GM21515 (cell line): ENCODE data around the gene CACNB4.
A peak's percentile ranks its signal among the peaks of the same experiment; 100 is the strongest.

ENCODE experiments used
- ATAC-seq: cut with Tn5 transposase; IDR thresholded peaks from one replicate; pipeline ENCODE4 v1.9.1; 2021; ENCODE audit not compliant: unreplicated experiment

CACNB4 gene

DNA sequence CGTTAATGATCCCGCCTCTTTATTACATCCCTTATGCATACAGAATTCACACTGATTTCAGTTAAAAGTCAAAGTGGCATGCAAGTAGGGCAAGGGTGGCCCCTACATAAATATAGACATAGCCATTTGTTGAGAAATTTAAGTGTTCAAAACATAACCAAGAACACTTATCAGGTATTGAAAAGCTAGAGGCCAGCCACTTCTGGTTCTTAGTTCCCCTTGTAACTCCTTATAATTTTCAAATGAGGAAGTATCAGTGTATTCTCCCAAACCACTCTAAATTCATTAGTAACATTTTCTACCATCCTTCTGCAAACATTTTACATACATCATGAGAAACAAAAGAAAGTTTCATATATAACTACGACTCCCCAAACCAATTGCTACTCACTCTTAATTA lies 264.9 kb downstream of the CACNB4 start:
- ATAC-seq: peak; percentile 69

DNA sequence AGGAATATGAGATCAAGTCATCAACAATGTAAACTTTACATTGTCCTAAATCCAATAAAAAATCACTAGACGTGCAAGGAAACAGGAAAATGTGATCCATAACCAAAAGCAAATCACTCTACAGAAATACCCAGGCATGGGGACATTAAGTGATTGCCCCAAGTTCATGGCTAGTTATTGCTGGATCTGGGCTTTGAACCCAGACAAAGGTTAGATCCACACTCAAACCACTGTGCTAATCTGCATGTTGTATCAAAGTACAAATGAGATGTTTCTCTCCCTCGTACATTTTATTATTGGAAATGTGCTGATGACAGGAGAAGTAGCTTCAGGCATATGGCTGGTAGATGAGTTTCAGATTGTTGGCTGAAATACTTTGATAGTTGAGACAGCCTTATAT lies 267.9 kb downstream of the CACNB4 start:
- no peak for ATAC-seq

DNA sequence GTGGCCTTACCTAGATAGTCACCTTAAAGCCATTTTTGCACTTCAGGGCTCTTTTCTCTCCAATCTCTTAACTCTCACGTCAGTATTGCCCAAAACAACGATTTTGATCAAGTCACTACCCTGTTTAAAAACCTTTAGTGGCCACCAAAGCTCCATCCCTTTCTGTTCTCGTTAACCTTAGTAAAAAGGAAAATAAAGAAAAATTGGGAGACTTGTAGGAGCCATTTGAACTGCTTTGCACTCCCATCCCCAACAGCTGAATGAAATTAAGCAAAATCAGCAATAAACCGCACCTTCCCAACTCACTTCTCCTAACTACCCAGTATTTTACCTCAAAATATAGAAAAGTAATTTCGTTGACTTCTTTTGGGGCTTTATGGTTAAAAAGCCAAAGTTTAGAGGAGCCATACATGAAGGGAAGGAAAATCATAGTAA lies 269.9 kb downstream of the CACNB4 start:
- no peak for ATAC-seq

GRCh38 chr2:151828143-151828889 lies 270.5 kb downstream of the CACNB4 start, which contains the start of gene ARL5A:
ARL5A (minus strand) TSS chr2:151828421; CDS start chr2:151828176, 245 bp downstream.
- ATAC-seq: peak; percentile 96

DNA sequence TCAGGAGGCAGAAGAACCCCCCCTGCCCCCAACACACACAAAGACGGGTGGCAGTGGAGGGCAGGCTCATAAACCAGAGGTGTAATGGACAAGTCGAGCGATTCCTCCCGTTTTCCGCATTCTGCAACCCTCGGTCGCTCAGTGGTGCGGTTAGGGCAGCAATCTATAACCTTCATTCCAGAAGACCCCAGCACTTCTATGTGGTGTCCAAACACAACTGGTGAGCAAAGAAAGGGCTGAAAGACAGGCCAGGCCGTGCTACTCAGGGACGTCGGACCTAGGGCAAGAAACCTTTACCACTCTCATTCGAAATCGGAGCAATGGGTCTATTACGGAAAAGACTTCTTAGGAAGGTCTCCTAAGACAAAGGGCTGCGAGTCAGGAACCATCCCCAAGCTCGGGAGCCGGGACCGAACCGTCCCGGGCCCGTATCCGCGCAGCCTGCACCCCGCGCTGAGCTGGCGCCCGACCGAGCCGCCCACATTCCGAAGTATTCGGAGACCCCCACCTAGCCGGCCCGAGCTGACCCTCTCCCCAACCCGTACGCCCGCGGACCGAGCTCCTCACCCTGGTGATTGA lies 271.2 kb downstream of the CACNB4 start:
- peak; percentile 20 for ATAC-seq

DNA sequence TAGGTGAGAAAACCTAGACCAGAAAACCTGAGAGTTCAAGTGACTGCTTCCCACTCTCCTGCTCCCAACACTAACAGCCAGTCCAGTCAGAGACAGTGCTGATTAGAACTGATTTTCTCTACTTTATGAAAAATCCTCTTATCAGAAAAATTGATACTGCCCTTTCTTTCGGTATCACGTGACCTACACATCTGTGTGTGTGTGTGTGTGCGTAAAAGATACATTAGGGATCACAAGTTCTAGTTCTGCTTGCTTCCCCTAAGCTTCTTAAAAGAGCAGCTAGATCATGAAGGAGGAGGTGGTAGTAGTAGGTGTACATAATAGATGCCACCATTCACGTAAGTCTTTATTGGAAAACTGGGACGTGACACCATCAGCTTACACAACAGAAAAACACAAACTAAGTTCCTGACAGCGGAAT lies 272.1 kb downstream of the CACNB4 start:
- no peak for ATAC-seq

GRCh38 chr2:151824886-151825285 lies 274.0 kb downstream of the CACNB4 start:
- no peak for ATAC-seq

- ATAC-seq: no peak
Measured at GRCh38 chr2:151823651-151824050, 275.2 kb downstream of the CACNB4 start.

DNA sequence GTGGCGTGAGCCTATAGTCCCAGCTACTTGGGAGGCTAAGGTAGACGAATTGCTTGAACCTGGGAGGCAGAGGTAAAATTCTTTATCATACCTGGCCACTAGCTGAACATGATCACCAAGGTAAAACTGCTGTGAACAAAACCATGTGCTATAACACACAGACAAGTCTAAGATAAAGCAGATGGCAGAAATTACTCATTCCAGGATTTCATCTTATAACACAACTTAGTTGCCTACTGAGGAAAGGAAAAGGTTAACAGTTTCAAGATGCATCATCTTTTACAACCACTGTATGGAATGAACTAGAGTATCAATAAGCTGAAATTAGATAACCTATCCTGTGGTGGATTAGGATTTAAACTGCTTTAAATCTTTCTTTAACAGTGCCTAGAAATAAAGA lies 278.9 kb downstream of the CACNB4 start:
- no peak for ATAC-seq

DNA sequence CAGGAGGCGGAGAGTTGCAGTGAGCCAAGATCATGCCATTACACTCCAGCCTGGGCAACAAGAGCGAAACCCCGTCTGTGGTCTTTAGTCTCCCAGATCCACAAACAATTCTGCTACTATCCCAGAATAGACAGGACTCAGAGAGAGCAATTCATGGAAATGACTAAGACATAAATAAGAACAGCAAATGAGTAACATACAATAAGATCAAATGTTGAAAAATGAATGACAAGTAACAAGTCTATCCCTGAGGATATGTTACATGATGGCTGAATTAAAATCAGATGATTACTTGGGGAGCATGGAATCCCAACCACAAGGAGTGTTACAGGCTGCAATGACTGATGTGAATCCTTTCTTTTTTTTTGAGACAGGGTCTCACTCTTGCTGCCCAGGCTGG lies 280.9 kb downstream of the CACNB4 start:
- ATAC-seq: no peak

- ATAC-seq: no peak
Measured at GRCh38 chr2:151816843-151817242, 282.0 kb downstream of the CACNB4 start.

- ATAC-seq: no peak
Measured at GRCh38 chr2:151815821-151816489, 282.9 kb downstream of the CACNB4 start.

- ATAC-seq: no peak
Measured at GRCh38 chr2:151810489-151810888, 288.4 kb downstream of the CACNB4 start.

- ATAC-seq: no peak
Measured at GRCh38 chr2:151809073-151809383, 289.8 kb downstream of the CACNB4 start.

- ATAC-seq: no peak
Measured at GRCh38 chr2:151808258-151809072, 290.4 kb downstream of the CACNB4 start.

DNA sequence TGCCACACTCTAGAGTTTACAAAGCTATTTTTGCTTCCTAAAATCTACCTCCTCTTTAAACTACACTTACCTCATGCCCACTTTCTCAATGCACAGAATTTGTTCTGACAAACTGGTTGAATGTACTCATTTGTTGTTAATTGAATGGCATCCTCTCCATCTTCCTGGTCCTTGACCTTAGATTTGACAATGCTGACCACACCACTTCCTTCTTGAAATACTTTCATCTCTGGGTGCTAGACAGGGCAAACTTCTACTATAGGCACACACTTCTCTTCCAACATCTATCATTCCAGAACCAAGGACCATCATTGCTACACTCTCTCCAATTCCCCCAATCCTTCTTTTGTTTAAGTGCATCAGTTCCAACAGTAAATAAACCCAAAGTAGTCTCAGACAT lies 292.9 kb downstream of the CACNB4 start:
- ATAC-seq: no peak

DNA sequence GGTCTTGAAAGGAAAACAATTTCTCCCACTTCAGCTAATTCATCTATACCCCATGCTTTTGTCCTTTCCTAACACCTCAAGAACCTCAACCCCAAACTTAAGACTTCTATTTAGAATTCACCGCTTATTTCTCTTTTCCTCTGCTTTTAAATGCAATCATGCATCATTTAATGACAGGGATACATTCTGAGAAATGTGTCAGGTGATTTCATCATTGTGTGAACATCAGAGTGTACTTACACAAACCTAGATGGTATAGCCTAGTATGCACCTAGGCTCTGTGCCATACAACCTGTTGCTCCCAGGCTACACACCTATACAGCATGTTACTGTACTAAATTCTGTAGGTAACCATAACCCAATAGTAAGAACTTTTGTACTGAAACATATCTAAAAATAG lies 293.5 kb downstream of the CACNB4 start:
- ATAC-seq: no peak

DNA sequence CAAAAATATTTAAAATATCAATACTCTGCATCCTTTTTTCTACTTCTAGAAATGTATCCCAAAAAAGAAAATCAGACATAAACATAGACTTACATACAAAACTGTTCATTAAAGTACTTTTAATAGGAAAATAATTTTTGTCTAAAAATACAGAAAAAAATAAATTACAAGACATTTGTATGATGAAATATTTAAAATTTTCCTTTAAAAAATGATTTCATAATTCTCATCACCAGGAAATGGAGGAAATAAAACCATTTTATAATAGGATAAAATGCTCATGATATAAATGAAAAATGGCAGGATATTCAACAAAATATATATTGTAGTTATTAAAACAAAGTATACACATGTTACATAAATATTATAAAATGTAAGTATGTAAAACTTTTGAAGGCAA lies 295.0 kb downstream of the CACNB4 start:
- ATAC-seq: no peak

- ATAC-seq: no peak
Measured at GRCh38 chr2:151802315-151802714, 296.5 kb downstream of the CACNB4 start.

DNA sequence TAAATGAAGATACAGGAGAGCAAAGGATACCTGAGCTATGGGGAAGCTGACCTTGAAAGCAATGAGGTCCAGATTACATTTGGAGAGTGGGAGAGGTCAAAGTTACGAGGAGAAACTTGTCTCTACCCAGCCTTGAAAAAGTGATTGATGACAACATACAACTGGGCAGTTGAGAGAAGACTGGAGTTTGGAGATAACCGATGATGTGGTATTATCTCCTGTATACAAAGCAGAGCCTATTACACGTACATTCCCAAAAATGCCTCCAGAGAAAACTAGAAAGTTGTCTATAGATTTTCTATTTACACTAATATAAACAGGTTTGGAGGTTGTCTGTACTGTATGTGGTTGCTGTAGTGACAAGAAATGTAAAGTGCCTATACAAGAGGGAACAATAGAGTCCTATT lies 299.0 kb downstream of the CACNB4 start:
- no peak for ATAC-seq

- ATAC-seq: no peak
Measured at GRCh38 chr2:151796774-151797173, 302.1 kb downstream of the CACNB4 start.
